Upper lobe of right lung (tissue), 1 donor: Measurements from ENCODE around the gene NXN. TPM values are rescaled to one million over a fixed set of nuclear protein-coding genes. Genes with fewer than 3 reads are reported as not detected.

Experiments
- ATAC-seq: fragments of 200-7000 bp; cut with Tn5 transposase; one replicate; pipeline ENCODE4 v1.9.1; 2020; ENCODE audit warnings: mild to moderate bottlenecking, moderate library complexity
- DNase-seq: peaks from one replicate; pipeline ENCODE4 v3.0.0-alpha.2; 2020
- H3K27ac ChIP-seq: fragments of 200-600 bp; one replicate; pipeline ENCODE4 v1.8.0; 2022
- H3K27me3 ChIP-seq: fragments of 200-600 bp; one replicate; pipeline ENCODE4 v1.8.0; 2022; ENCODE audit warnings: mild to moderate bottlenecking
- H3K36me3 ChIP-seq: fragments of 200-600 bp; one replicate; pipeline ENCODE4 v1.8.0; 2022
- H3K4me1 ChIP-seq: fragments of 200-600 bp; one replicate; pipeline ENCODE4 v1.8.0; 2022
- H3K4me3 ChIP-seq: fragments of 200-600 bp; one replicate; pipeline ENCODE4 v1.8.0; 2022; ENCODE audit warnings: mild to moderate bottlenecking
- H3K9me3 ChIP-seq: fragments of 200-600 bp; one replicate; pipeline ENCODE4 v1.8.0; 2022
- intact Hi-C: fragments of 100-400 bp; cut with DNase I; formaldehyde crosslinking; loops from one replicate; pipeline ENCODE4 v1.11.0; 2022
- total RNA-seq: library from RNA; stranded (reverse); fragmentation: NEBNext Ultra II Directional; extraction: Animal tissue kit (Norgen Biotek cat#: 25700); gene quantifications from one replicate; pipeline ENCODE4 v1.2.1, GENCODE V29; 2021
- TF ChIP-seq, protein P1 (sequence below): fragments of 200-600 bp; IDR thresholded peaks from one replicate; pipeline ENCODE4 v1.8.0; 2022; ENCODE audit warnings: antibody characterized with exemption
- donor health status: DM: no; HTN: yes; CAD: no; lungs with severe emphysema.

Gene NXN
- total RNA-seq, 1 donor from 2014 or later = 57.3 TPM

DNA sequence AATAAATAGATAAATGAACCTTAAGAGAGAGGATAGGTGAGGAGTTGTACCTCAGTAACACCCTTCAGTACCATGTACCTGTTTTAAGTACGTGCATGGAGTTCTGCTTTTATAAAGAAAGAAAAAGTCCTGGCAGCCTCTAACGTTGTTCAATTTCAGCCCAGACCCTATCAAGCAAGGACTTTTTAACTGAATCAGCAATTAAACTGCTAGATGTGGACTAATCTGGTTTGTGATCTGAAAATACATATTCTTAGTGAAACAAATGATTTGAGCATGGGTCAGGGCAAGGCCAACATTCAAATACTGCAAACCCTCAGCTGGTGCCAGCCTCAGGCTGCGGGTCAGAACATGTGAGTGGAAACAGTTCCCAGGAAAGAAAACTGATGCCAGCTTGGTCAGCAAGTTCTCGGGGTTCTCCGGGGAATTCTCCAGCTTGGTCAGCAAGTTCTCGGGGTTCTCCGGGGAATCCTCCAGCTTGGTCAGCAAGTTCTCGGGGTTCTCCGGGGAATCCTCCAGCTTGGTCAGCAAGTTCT lies 112.9 kb downstream of the NXN start:
- ATAC-seq = no peak
- no peaks in the 10 kb centered on the region for H3K27me3 ChIP-seq
- no peak overlapping the region for H3K4me3 ChIP-seq
- H3K9me3 ChIP-seq = no peaks in the 10 kb centered on the region
- TF ChIP-seq, protein P1, sequence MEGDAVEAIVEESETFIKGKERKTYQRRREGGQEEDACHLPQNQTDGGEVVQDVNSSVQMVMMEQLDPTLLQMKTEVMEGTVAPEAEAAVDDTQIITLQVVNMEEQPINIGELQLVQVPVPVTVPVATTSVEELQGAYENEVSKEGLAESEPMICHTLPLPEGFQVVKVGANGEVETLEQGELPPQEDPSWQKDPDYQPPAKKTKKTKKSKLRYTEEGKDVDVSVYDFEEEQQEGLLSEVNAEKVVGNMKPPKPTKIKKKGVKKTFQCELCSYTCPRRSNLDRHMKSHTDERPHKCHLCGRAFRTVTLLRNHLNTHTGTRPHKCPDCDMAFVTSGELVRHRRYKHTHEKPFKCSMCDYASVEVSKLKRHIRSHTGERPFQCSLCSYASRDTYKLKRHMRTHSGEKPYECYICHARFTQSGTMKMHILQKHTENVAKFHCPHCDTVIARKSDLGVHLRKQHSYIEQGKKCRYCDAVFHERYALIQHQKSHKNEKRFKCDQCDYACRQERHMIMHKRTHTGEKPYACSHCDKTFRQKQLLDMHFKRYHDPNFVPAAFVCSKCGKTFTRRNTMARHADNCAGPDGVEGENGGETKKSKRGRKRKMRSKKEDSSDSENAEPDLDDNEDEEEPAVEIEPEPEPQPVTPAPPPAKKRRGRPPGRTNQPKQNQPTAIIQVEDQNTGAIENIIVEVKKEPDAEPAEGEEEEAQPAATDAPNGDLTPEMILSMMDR = no peak
- DNase-seq = no peak
- no peak overlapping the region for H3K27ac ChIP-seq
- H3K4me1 ChIP-seq = no peaks in the 10 kb centered on the region
- intact Hi-C loops = no loop called here
- peaks cover 4% of the 10 kb centered on the region for H3K36me3 ChIP-seq

DNA sequence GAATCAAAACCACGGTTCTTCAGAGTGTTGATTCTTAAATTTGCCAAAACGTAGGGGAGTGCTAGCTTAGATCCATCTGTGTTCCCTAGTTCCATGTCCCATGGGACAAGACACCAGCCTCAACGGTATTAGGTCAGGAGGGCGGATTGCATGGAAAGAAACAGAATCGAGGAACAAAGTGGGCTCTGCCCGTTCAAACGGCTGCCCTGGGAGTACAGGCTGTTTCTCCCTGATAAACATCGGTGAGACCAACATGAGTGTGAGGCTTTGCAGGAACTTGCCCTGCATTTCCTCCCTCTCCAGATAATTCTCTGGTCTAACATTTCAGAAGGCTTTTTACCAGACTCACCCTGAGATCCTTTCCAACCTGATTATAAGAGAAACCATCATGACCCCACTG lies 115.3 kb downstream of the NXN start:
- Histone ChIP-seq H3K9me3 (no peaks in the 10 kb centered on the region), H3K36me3 (peaks cover 4% of the 10 kb centered on the region), H3K27ac (no peak overlapping the region), H3K27me3 (no peaks in the 10 kb centered on the region), H3K4me3 (no peak overlapping the region), H3K4me1 (peaks cover 6% of the 10 kb centered on the region)
- TF ChIP-seq, protein P1 = no peak
- DNase-seq (no peak), ATAC-seq (no peak)
- intact Hi-C loops = no loop called here

DNA sequence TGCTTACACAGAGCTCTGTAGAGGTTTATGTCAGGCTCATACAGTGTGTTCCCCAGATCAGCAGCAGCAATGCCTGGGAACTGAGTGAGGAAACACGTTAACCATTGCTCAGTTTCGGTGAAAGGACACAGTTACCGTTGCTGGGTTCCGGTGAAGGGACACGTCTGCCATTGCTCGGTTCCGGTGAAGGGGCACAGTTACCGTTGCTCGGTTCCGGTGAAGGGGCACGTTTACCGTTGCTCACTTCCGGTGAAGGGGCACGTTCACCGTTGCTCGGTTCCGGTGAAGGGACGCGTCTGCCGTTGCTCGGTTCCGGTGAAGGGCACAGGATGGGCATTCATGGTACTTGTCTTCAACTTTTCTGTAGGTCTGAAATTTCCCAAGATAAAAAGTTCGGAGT lies 115.7 kb downstream of the NXN start:
- peaks cover 4% of the 10 kb centered on the region for H3K36me3 ChIP-seq
- no peaks in the 10 kb centered on the region for H3K9me3 ChIP-seq
- ATAC-seq (no peak), DNase-seq (no peak)
- peaks cover 6% of the 10 kb centered on the region for H3K4me1 ChIP-seq
- H3K27me3 ChIP-seq = no peaks in the 10 kb centered on the region
- intact Hi-C loops = no loop called here
- TF ChIP-seq, protein P1 = no peak
- H3K27ac ChIP-seq = no peak overlapping the region
- no peak overlapping the region for H3K4me3 ChIP-seq

DNA sequence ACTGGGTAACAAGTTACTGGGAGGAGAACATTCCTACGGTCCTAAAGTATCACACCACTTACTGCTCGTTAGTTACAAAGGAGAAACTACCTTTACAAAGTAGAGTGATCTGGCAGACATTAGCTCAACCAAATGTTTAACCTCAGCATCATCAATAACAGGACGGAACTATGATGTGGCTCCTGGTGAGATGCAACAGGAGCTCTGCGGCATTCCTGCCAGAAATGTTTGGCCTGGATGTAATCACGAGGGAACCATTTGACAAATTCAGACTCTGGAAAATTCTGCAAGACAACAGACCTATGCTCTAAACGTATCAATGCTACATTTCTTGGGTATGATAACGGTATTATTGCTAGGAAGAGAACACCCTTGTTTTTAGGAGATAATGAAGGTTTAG lies 117.0 kb downstream of the NXN start:
- DNase-seq (no peak), ATAC-seq (no peak)
- Histone ChIP-seq H3K27me3 (no peaks in the 10 kb centered on the region), H3K4me1 (peaks cover 9% of the 10 kb centered on the region), H3K36me3 (peaks cover 4% of the 10 kb centered on the region), H3K27ac (no peak overlapping the region), H3K9me3 (no peaks in the 10 kb centered on the region), H3K4me3 (no peak overlapping the region)
- TF ChIP-seq, protein P1 = no peak
- intact Hi-C loops = no loop called here

DNA sequence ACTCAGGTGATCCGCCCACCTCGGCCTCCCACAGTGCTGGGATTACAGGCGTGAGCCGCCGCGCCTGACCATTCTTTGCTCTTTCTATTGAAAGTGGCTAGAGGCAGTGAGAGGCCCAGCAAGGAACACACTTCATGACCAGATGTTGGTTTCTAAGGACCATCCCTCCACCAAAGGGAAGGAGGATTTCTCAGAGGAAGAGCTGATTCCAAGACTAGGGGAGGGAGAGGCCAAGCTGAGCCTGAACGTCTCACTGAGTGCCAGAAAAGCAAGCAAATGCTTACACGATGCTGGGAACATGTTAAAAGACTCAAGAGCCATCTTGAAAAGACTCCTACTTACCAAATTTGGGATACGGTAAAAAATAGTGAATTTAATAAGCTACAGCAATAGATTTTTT lies 118.2 kb downstream of the NXN start:
- no peak overlapping the region for H3K4me3 ChIP-seq
- H3K27me3 ChIP-seq = no peaks in the 10 kb centered on the region
- H3K27ac ChIP-seq = no peak overlapping the region
- DNase-seq (no peak), ATAC-seq (no peak)
- intact Hi-C loops = no loop called here
- H3K36me3 ChIP-seq = peaks cover 4% of the 10 kb centered on the region
- H3K9me3 ChIP-seq = no peaks in the 10 kb centered on the region
- TF ChIP-seq, protein P1 = no peak
- peaks cover 9% of the 10 kb centered on the region for H3K4me1 ChIP-seq

DNA sequence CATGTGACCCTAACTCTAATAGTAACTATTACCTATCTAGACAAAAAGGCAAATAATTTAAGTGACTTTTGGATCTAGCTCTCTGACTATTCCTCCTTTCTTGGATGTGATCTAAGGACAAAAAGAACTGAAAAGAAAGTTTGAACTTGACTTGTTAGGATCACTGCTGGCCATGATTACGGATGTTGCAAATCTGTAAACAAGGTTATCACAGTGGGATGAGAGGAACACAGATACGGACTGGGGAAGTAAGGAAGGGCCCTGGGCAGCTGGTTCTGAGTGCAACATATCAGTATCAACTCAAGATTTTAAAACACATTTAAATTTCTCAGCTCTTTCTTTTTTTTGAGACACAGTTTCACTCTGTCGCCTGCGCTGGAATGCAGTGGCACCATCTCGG lies 118.8 kb downstream of the NXN start:
- no peak overlapping the region for H3K27ac ChIP-seq
- H3K9me3 ChIP-seq = no peaks in the 10 kb centered on the region
- TF ChIP-seq, protein P1 = no peak
- no peak overlapping the region for H3K4me3 ChIP-seq
- peaks cover 4% of the 10 kb centered on the region for H3K36me3 ChIP-seq
- H3K27me3 ChIP-seq = no peaks in the 10 kb centered on the region
- intact Hi-C loops = no loop called here
- no peak for DNase-seq
- ATAC-seq = no peak
- peaks cover 9% of the 10 kb centered on the region for H3K4me1 ChIP-seq
